Measurements from ENCODE around the gene TRPV3. TPM values are rescaled to one million over a fixed set of nuclear protein-coding genes. Genes with fewer than 3 reads are reported as not detected.

Gene TRPV3
- total RNA-seq, 1 experiment from 2014 or later = 0.13 TPM

GRCh38 chr17:3529817-3530741 is 27.5 kb downstream of the TRPV3 start:
- Histone ChIP-seq H3K27me3 (replicated peaks; ENCODE audit: insufficient read depth, low read depth, low read length, poor library complexity) (no peaks in the 10 kb centered on the region), H3K36me3 (ENCODE audit: insufficient read depth, low read length, poor library complexity, severe bottlenecking) (no peaks in the 10 kb centered on the region), H3K27ac (ENCODE audit: low read depth, low read length, poor library complexity, severe bottlenecking) (no peak overlapping the region), H3K9me3 (ENCODE audit: low read depth, low read length, poor library complexity, severe bottlenecking) (no peaks in the 10 kb centered on the region), H3K4me1 (ENCODE audit: insufficient read depth, low read length, poor library complexity, severe bottlenecking) (no peaks in the 10 kb centered on the region), H3K4me3 (ENCODE audit: low read depth, low read length, poor library complexity, severe bottlenecking) (no peak overlapping the region)
- BruUV-seq (replicated peaks) = no TSS peak
- CTCF ChIA-PET = no interaction called here
- intact Hi-C loops (cut with micrococcal nuclease; ENCODE audit: unreplicated experiment) = no loop called here
- no peak for DNase-seq (ENCODE audit: low spot score)
- no peak for TF ChIP-seq EZH2 (IDR thresholded peaks at IDR 0.05; ENCODE audit: borderline replicate concordance, low read depth, low read length, poor library complexity, severe bottlenecking)
- TF ChIP-seq, protein P1, sequence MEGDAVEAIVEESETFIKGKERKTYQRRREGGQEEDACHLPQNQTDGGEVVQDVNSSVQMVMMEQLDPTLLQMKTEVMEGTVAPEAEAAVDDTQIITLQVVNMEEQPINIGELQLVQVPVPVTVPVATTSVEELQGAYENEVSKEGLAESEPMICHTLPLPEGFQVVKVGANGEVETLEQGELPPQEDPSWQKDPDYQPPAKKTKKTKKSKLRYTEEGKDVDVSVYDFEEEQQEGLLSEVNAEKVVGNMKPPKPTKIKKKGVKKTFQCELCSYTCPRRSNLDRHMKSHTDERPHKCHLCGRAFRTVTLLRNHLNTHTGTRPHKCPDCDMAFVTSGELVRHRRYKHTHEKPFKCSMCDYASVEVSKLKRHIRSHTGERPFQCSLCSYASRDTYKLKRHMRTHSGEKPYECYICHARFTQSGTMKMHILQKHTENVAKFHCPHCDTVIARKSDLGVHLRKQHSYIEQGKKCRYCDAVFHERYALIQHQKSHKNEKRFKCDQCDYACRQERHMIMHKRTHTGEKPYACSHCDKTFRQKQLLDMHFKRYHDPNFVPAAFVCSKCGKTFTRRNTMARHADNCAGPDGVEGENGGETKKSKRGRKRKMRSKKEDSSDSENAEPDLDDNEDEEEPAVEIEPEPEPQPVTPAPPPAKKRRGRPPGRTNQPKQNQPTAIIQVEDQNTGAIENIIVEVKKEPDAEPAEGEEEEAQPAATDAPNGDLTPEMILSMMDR (conservative IDR thresholded peaks at IDR 0.05; ENCODE audit: low read depth, low read length) = no peak
- POLR2A ChIA-PET (ENCODE audit: low non-redundant PET) = no interaction called here

- intact Hi-C loops (cut with micrococcal nuclease; ENCODE audit: unreplicated experiment) = no loop called here
- CTCF ChIA-PET = no interaction called here
- H3K27me3 ChIP-seq (replicated peaks; ENCODE audit: insufficient read depth, low read depth, low read length, poor library complexity) = no peaks in the 10 kb centered on the region
- H3K36me3 ChIP-seq (ENCODE audit: insufficient read depth, low read length, poor library complexity, severe bottlenecking) = no peaks in the 10 kb centered on the region
- no peaks in the 10 kb centered on the region for H3K4me1 ChIP-seq (ENCODE audit: insufficient read depth, low read length, poor library complexity, severe bottlenecking)
- no peak overlapping the region for H3K4me3 ChIP-seq (ENCODE audit: low read depth, low read length, poor library complexity, severe bottlenecking)
- POLR2A ChIA-PET (ENCODE audit: low non-redundant PET) = no interaction called here
- no peaks in the 10 kb centered on the region for H3K9me3 ChIP-seq (ENCODE audit: low read depth, low read length, poor library complexity, severe bottlenecking)
- BruUV-seq (replicated peaks) = no TSS peak
- no peak for DNase-seq (ENCODE audit: low spot score)
- TF ChIP-seq, protein P1 (conservative IDR thresholded peaks at IDR 0.05; ENCODE audit: low read depth, low read length) = no peak
- no peak for TF ChIP-seq EZH2 (IDR thresholded peaks at IDR 0.05; ENCODE audit: borderline replicate concordance, low read depth, low read length, poor library complexity, severe bottlenecking)
- no peak overlapping the region for H3K27ac ChIP-seq (ENCODE audit: low read depth, low read length, poor library complexity, severe bottlenecking)
Measured at GRCh38 chr17:3528880-3529511, 28.6 kb downstream of the TRPV3 start.

- no peak overlapping the region for H3K27ac ChIP-seq (ENCODE audit: low read depth, low read length, poor library complexity, severe bottlenecking)
- DNase-seq (ENCODE audit: low spot score) = no peak
- BruUV-seq (replicated peaks) = no TSS peak
- no peaks in the 10 kb centered on the region for H3K36me3 ChIP-seq (ENCODE audit: insufficient read depth, low read length, poor library complexity, severe bottlenecking)
- TF ChIP-seq, protein P1 (conservative IDR thresholded peaks at IDR 0.05; ENCODE audit: low read depth, low read length) = no peak
- no peak for TF ChIP-seq EZH2 (IDR thresholded peaks at IDR 0.05; ENCODE audit: borderline replicate concordance, low read depth, low read length, poor library complexity, severe bottlenecking)
- CTCF ChIA-PET = no interaction called here
- H3K4me1 ChIP-seq (ENCODE audit: insufficient read depth, low read length, poor library complexity, severe bottlenecking) = no peaks in the 10 kb centered on the region
- H3K4me3 ChIP-seq (ENCODE audit: low read depth, low read length, poor library complexity, severe bottlenecking) = no peak overlapping the region
- no peaks in the 10 kb centered on the region for H3K27me3 ChIP-seq (replicated peaks; ENCODE audit: insufficient read depth, low read depth, low read length, poor library complexity)
- intact Hi-C loops (cut with micrococcal nuclease; ENCODE audit: unreplicated experiment) = no loop called here
- POLR2A ChIA-PET (ENCODE audit: low non-redundant PET) = no interaction called here
- no peaks in the 10 kb centered on the region for H3K9me3 ChIP-seq (ENCODE audit: low read depth, low read length, poor library complexity, severe bottlenecking)
Measured at GRCh38 chr17:3528403-3528851, 29.2 kb downstream of the TRPV3 start.
